HepG2 (cell line): ENCODE measurements around the gene ARFGAP3. TPM values are rescaled to one million over a fixed set of nuclear protein-coding genes. Genes with fewer than 3 reads are reported as not detected.

ENCODE experiments used
- polyA plus RNA-seq, 8 experiments: library from polyadenylated mRNA; depleted of rRNA in 3 of 8; stranded (reverse) in 7 of 8; unstranded in 1 of 8; fragments of >200 nt; fragmentation: Illumina TruSeq in 4 of 8; extraction: Trizol in 4 of 8; gene quantifications; 2 replicates each; pipeline versions ENCODE4 v1.2.1 to v1.2.3, GENCODE V29; 2011 to 2016; ENCODE audit warnings: low read depth in 4 of 8, missing spikeins in 1 of 8, mixed read lengths in 1 of 8; ENCODE audit not compliant: insufficient read depth in 1 of 8
- small RNA-seq, 3 experiments: library from RNA; depleted of rRNA; stranded (forward); fragments of <200 nt; gene quantifications; one replicate each; pipeline ENCODE3, GENCODE V24; 2012; ENCODE audit warnings: low read depth in 2 of 3, low replicate concordance in 1 of 3; ENCODE audit not compliant: insufficient read length in 3 of 3, insufficient read depth in 2 of 3
- total RNA-seq, 5 experiments: library from RNA; depleted of rRNA; stranded (reverse); fragments of >200 nt; fragmentation: Illumina TruSeq; extraction: Trizol; gene quantifications; 2 replicates each; pipeline ENCODE4 v1.2.3, GENCODE V29; 2016; ENCODE audit warnings: low read depth in 1 of 5

Gene ARFGAP3
- total and polyA plus RNA-seq, 2 of the 13 experiments (the other 11 are each of a cell fraction or from before 2014, with no cell fraction given), result 41.7 to 61.6 TPM

Small RNA genes lying within 50 kb of the gene (small RNA-seq; reads per million reads assigned to genes)
- 0 reads per million in 3 experiments for gene RF00019

Other genes with a start within 250 kb of the ARFGAP3 start
- gene POLDIP3, start 242.4 kb downstream of the ARFGAP3 start, total RNA-seq (2016; rRNA removed; fragmentation: Illumina TruSeq; extraction: Trizol), result 47.4 and 64.1 TPM in 2 replicates
- gene POLDIP3, start 242.4 kb downstream of the ARFGAP3 start, polyA plus RNA-seq (2011; rRNA removed), result 45.8 and 50.1 TPM in 2 replicates
- 0.97 TPM in 1 of 2 replicates, not detected in the other for gene ATP5MGL, start 216.7 kb downstream of the ARFGAP3 start, total RNA-seq (2016; rRNA removed; fragmentation: Illumina TruSeq; extraction: Trizol)
- gene ATP5MGL, start 216.7 kb downstream of the ARFGAP3 start, polyA plus RNA-seq (2011; rRNA removed), result 0.40 and 0.50 TPM in 2 replicates
- gene CYB5R3, start 207.9 kb downstream of the ARFGAP3 start, total RNA-seq (2016; rRNA removed; fragmentation: Illumina TruSeq; extraction: Trizol), result 31.5 and 32.4 TPM in 2 replicates
- 305 and 347 TPM in 2 replicates for gene CYB5R3, start 207.9 kb downstream of the ARFGAP3 start, polyA plus RNA-seq (2011; rRNA removed)
- gene A4GALT, start 136.4 kb downstream of the ARFGAP3 start, total RNA-seq (2016; rRNA removed; fragmentation: Illumina TruSeq; extraction: Trizol), result 0.09 TPM in 1 of 2 replicates, not detected in the other
- gene A4GALT, start 136.4 kb downstream of the ARFGAP3 start, polyA plus RNA-seq (2011; rRNA removed), result 1.1 and 2.7 TPM in 2 replicates
- 54.1 and 65.1 TPM in 2 replicates for gene PACSIN2, start 157.9 kb upstream of the ARFGAP3 start, total RNA-seq (2016; rRNA removed; fragmentation: Illumina TruSeq; extraction: Trizol)
- 64.1 and 68.8 TPM in 2 replicates for gene PACSIN2, start 157.9 kb upstream of the ARFGAP3 start, polyA plus RNA-seq (2011; rRNA removed)
- gene TTLL1, start 232.1 kb upstream of the ARFGAP3 start, total RNA-seq (2016; rRNA removed; fragmentation: Illumina TruSeq; extraction: Trizol), result 1.6 and 2.0 TPM in 2 replicates
- 5.3 and 6.6 TPM in 2 replicates for gene TTLL1, start 232.1 kb upstream of the ARFGAP3 start, polyA plus RNA-seq (2011; rRNA removed)